ENCODE data around the gene SDF4. TPM values are rescaled to one million over a fixed set of nuclear protein-coding genes. Genes with fewer than 3 reads are reported as not detected.
A peak's percentile ranks its signal among the peaks of the same experiment; 100 is the strongest.

SDF4 gene
- total and polyA plus RNA-seq, 12 donors, result 95.6 to 184 (median 123) TPM

- H3K27me3 ChIP-seq, result peaks cover 13 to 99% (median 93%) of the 10 kb centered on the region in 7 donors
- TF ChIP-seq CTCF (IDR thresholded peaks at IDR 0.05), result no peak
- intact Hi-C loops (cut with DNase I), result loop anchor here in 1 of 10 donors (5.0 kb wide), 1 partner anchor 48 kb away; no protein-coding TSS in a partner anchor
- H3K4me1 ChIP-seq, result peaks cover 0 to 16% (median 4%) of the 10 kb centered on the region in 9 donors
- DNase-seq (no peak), ATAC-seq (no peak)
- no peaks in the 10 kb centered on the region for H3K36me3 ChIP-seq
- no peaks in the 10 kb centered on the region for H3K9me3 ChIP-seq
- no peak overlapping the region for H3K4me3 ChIP-seq
- WGBS, 2 donors, result 50 to 55% methylated on average over 26 of the region's 26 CpGs
- H3K27ac ChIP-seq, result no peak overlapping the region
Measured at GRCh38 chr1:1170215-1171091, 61.3 kb downstream of the SDF4 start.

GRCh38 chr1:1169429-1170214, 62.2 kb downstream of the SDF4 start:
- peak in 1 of 2 donors; percentile 7 for DNase-seq
- no peak overlapping the region for H3K27ac ChIP-seq
- ATAC-seq, result no peak
- TF ChIP-seq CTCF (IDR thresholded peaks at IDR 0.05), result no peak
- H3K4me1 ChIP-seq, result peaks cover 0 to 16% (median 4%) of the 10 kb centered on the region in 9 donors
- WGBS, 2 donors, result 63 to 67% methylated on average over 31 to 32 of the region's 32 CpGs
- no peaks in the 10 kb centered on the region for H3K9me3 ChIP-seq
- no peaks in the 10 kb centered on the region for H3K36me3 ChIP-seq
- peaks cover 13 to 99% (median 95%) of the 10 kb centered on the region in 7 donors for H3K27me3 ChIP-seq
- no peak overlapping the region for H3K4me3 ChIP-seq
- intact Hi-C loops (cut with DNase I), result loop anchor here in 1 of 10 donors (5.0 kb wide), 1 partner anchor 47 kb away; no protein-coding TSS in a partner anchor

- H3K36me3 ChIP-seq, result no peaks in the 10 kb centered on the region
- intact Hi-C loops (cut with DNase I), result no loop called here
- H3K9me3 ChIP-seq, result no peaks in the 10 kb centered on the region
- H3K27ac ChIP-seq, result no peak overlapping the region
- ATAC-seq (no peak), DNase-seq (peak in 1 of 2 donors; percentile 7)
- peaks cover 12 to 99% (median 92%) of the 10 kb centered on the region in 7 donors for H3K27me3 ChIP-seq
- 78% methylated on average over 36 to 37 of the region's 37 CpGs for WGBS, 2 donors
- peaks cover 0 to 12% (median 1%) of the 10 kb centered on the region in 9 donors for H3K4me1 ChIP-seq
- no peak for TF ChIP-seq CTCF (IDR thresholded peaks at IDR 0.05)
- no peak overlapping the region for H3K4me3 ChIP-seq
Measured at GRCh38 chr1:1168451-1169411, 63.1 kb downstream of the SDF4 start.
